GM23338 (cell line): ENCODE data around the gene SASH1. TPM values are rescaled to one million over a fixed set of nuclear protein-coding genes. Genes with fewer than 3 reads are reported as not detected.

ENCODE experiments used
- ATAC-seq: fragments of 200-7000 bp; cut with Tn5 transposase; 3 replicates; pipeline ENCODE4 v1.9.1; 2020
- DNase-seq: peaks from one replicate; pipeline ENCODE4 v3.0.0-alpha.2; 2015; ENCODE audit warnings: low spot score
- H2AFZ ChIP-seq: fragments of 200-600 bp; sonication (generic); 2 replicates; pipeline ENCODE4 v1.8.0; 2016; ENCODE audit warnings: antibody characterized with exemption, mild to moderate bottlenecking, moderate library complexity
- H3F3A ChIP-seq: fragments of 200-600 bp; sonication (generic); replicated peaks from 2 replicates; pipeline ENCODE4 v1.8.0; 2017; ENCODE audit warnings: antibody characterized with exemption, mixed run types, low read depth
- H3K27ac ChIP-seq: fragments of 200-600 bp; sonication (generic); 2 replicates; pipeline ENCODE4 v1.6.1; 2016; ENCODE audit warnings: low read depth
- H3K27me3 ChIP-seq: fragments of 200-600 bp; sonication (generic); 2 replicates; pipeline ENCODE4 v1.8.0; 2016; ENCODE audit warnings: mild to moderate bottlenecking, mixed run types, moderate library complexity; ENCODE audit not compliant: insufficient read depth
- H3K36me3 ChIP-seq: fragments of 200-600 bp; sonication (generic); 2 replicates; pipeline ENCODE4 v1.8.0; 2016; ENCODE audit warnings: mild to moderate bottlenecking; ENCODE audit not compliant: insufficient read depth
- H3K4me1 ChIP-seq: fragments of 200-600 bp; sonication (generic); 2 replicates; pipeline ENCODE4 v1.8.0; 2016; ENCODE audit warnings: mild to moderate bottlenecking, moderate library complexity; ENCODE audit not compliant: insufficient read depth
- H3K4me2 ChIP-seq: fragments of 200-600 bp; sonication (generic); 2 replicates; pipeline ENCODE4 v1.7.1; 2017; ENCODE audit warnings: mixed run types
- H3K4me3 ChIP-seq: fragments of 200-600 bp; sonication (generic); 2 replicates; pipeline ENCODE4 v1.6.1; 2016; ENCODE audit warnings: mixed run types
- H3K79me2 ChIP-seq: fragments of 200-600 bp; sonication (generic); replicated peaks from 2 replicates; pipeline ENCODE4 v1.8.0; 2017; ENCODE audit warnings: mild to moderate bottlenecking; ENCODE audit not compliant: insufficient read depth
- H3K9me2 ChIP-seq: fragments of 200-600 bp; sonication (generic); 2 replicates; pipeline ENCODE4 v1.8.0; 2017; ENCODE audit not compliant: insufficient read depth
- H4K20me1 ChIP-seq: fragments of 200-600 bp; sonication (generic); replicated peaks from 2 replicates; pipeline ENCODE4 v1.8.0; 2017; ENCODE audit warnings: mild to moderate bottlenecking; ENCODE audit not compliant: insufficient read depth
- H3K27ac Mint-ChIP-seq: 2 replicates; pipeline ENCODE4 v1.8.0; 2020; ENCODE audit warnings: inconsistent platforms, mild to moderate bottlenecking, moderate library complexity, mixed read lengths
- H3K27me3 Mint-ChIP-seq: 3 replicates; pipeline ENCODE4 v1.8.0; 2022; ENCODE audit warnings: low read depth, mild to moderate bottlenecking, moderate library complexity, mixed read lengths, inconsistent platforms; ENCODE audit not compliant: insufficient read depth, poor library complexity
- H3K36me3 Mint-ChIP-seq: 3 replicates; pipeline ENCODE4 v1.8.0; 2021; ENCODE audit warnings: low read depth, mild to moderate bottlenecking, inconsistent platforms, moderate library complexity, mixed read lengths
- H3K4me1 Mint-ChIP-seq: 3 replicates; pipeline ENCODE4 v1.8.0; 2020; ENCODE audit warnings: mild to moderate bottlenecking, inconsistent platforms, mixed read lengths
- H3K4me3 Mint-ChIP-seq: 3 replicates; pipeline ENCODE4 v1.8.0; 2021; ENCODE audit warnings: moderate library complexity, mild to moderate bottlenecking, inconsistent platforms, mixed read lengths
- H3K9me3 Mint-ChIP-seq: 3 replicates; pipeline ENCODE4 v1.8.0; 2020; ENCODE audit warnings: moderate library complexity, mild to moderate bottlenecking, inconsistent platforms, mixed read lengths
- CREB1 ChIP-seq: fragments of 250-450 bp; sonication (Bioruptor Pico); IDR thresholded peaks from 2 replicates; pipeline ENCODE4 v1.5.0; 2020; ENCODE audit warnings: low read depth, mild to moderate bottlenecking, moderate library complexity
- CTCF ChIP-seq, 2 experiments: fragments of 200-600 bp in 1 of 2; sonication (generic) in 1 of 2; conservative IDR thresholded peaks; 2 replicates each; pipeline versions ENCODE4 v1.5.1 to v1.6.1; 2016 to 2017; ENCODE audit warnings: antibody characterized with exemption in 2 of 2, low read depth in 2 of 2, mild to moderate bottlenecking in 2 of 2, moderate library complexity in 1 of 2
- EZH2 ChIP-seq: fragments of 200-600 bp; sonication (generic); IDR thresholded peaks from one replicate; pipeline ENCODE4 v1.8.0; 2017; ENCODE audit warnings: antibody characterized with exemption, mild to moderate bottlenecking, low read depth; ENCODE audit not compliant: unreplicated experiment
- EZH2phosphoT487 ChIP-seq: fragments of 200-600 bp; sonication (generic); IDR thresholded peaks from one replicate; pipeline ENCODE4 v1.8.1; 2018; ENCODE audit warnings: antibody characterized with exemption; ENCODE audit not compliant: unreplicated experiment
- JUNB ChIP-seq: IDR thresholded peaks from one replicate; pipeline ENCODE4 v1.6.1; 2016; ENCODE audit warnings: antibody characterized with exemption; ENCODE audit not compliant: unreplicated experiment
- NANOG ChIP-seq: IDR thresholded peaks from 2 replicates; pipeline ENCODE4 v1.6.1; 2016; ENCODE audit warnings: antibody characterized with exemption, borderline replicate concordance
- POLR2AphosphoS5 ChIP-seq: IDR thresholded peaks from 2 replicates; pipeline ENCODE4 v1.6.1; 2016; ENCODE audit warnings: antibody characterized with exemption, low read depth
- REST ChIP-seq: IDR thresholded peaks from one replicate; pipeline ENCODE4 v1.6.1; 2018; ENCODE audit warnings: antibody characterized with exemption; ENCODE audit not compliant: unreplicated experiment
- STAT1 ChIP-seq: IDR thresholded peaks from one replicate; pipeline ENCODE4 v1.6.1; 2016; ENCODE audit warnings: antibody characterized with exemption; ENCODE audit not compliant: unreplicated experiment
- ZNF331 ChIP-seq: fragments of 250-450 bp; sonication (Bioruptor Pico); IDR thresholded peaks from 2 replicates; pipeline ENCODE4 v1.5.0; 2020; ENCODE audit warnings: low read depth, mild to moderate bottlenecking, moderate library complexity
- ZNF462 ChIP-seq: fragments of 250-450 bp; sonication (Bioruptor Pico); IDR thresholded peaks from 2 replicates; pipeline ENCODE4 v1.5.0; 2020; ENCODE audit warnings: mild to moderate bottlenecking, moderate library complexity
- polyA plus RNA-seq: library from polyadenylated mRNA; unstranded; fragments of >200 nt; fragmentation: Nextera tagmentation; extraction: Ambion mirVana; gene quantifications from 2 replicates; pipeline ENCODE4 v1.2.1, GENCODE V29; 2016
- total RNA-seq: library from RNA; depleted of rRNA; stranded (reverse); fragments of >200 nt; shearing (Covaris generic); gene quantifications from 2 replicates; pipeline ENCODE4 v1.2.3, GENCODE V29; 2014
- TF ChIP-seq, protein P1 (sequence below): IDR thresholded peaks from 2 replicates; pipeline ENCODE4 v1.6.1; 2016; ENCODE audit warnings: antibody characterized with exemption

Gene SASH1
- total and polyA plus RNA-seq, 2 experiments from 2014 or later, result 8.2 to 30.2 TPM

DNA sequence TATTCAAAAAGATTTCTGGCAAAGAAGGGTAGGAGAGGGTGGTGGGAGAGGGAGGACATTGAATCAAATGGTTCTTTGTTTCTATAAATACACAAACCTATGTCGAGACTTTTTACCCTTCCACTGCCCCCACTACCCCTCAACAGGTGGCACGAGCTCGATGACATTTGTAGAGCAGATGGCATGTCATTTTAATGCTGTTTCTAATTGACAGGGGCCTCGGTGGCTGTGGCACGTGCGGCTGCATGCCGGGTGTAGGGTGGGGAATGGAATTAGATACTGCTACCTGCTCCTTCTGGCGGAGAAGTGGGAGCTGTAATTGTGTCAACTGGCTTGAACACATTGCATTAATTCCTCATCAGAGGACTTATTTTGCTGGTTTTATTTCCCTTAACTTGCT is 29.1 kb upstream of the SASH1 start (continued):
- TF ChIP-seq ZNF462 (CRISPR knock-in tag) (no peak), STAT1 (no peak)

DNA sequence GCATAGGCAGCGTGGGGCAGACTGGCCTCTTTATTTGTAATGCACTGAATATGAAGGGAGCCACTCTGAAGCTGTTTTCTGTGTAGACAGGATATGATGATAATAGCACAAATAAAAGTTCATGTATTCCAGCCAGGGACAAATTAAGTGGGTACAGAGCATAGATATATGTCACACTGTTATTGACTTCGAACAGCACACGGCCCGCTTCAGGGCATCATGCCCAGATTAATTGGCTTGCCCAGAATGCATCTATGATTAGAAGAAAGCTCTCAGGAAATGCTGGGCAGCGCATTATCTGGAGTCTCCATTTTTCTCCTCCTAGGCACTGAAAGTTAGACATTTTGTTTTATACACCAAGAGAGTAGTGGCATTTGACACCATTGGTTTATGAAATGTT is 26.3 kb upstream of the SASH1 start:
- ATAC-seq (no peak), DNase-seq (no peak)
- Histone ChIP-seq H3K4me2 (no peak overlapping the region), H3K36me3 (no peaks in the 10 kb centered on the region), H3F3A (no peaks in the 10 kb centered on the region), H3K9me2 (0 out of 2 replicates have a peak, but pooled peaks cover 3% of the 10 kb centered on the region), H2AFZ (no peak overlapping the region), H3K4me3 (no peak overlapping the region), H3K79me2 (no peaks in the 10 kb centered on the region), H3K4me1 (no peaks in the 10 kb centered on the region), H3K27ac (no peak overlapping the region), H3K27me3 (no peaks in the 10 kb centered on the region), H4K20me1 (no peaks in the 10 kb centered on the region)
- Mint-ChIP-seq H3K27ac (no peak overlapping the region), H3K4me1 (peaks cover 9% of the 10 kb centered on the region; the same call in 2 of the 3 replicates), H3K4me3 (no peak overlapping the region), H3K36me3 (no peaks in the 10 kb centered on the region), H3K9me3 (no peaks in the 10 kb centered on the region), H3K27me3 (no peaks in the 10 kb centered on the region)
- TF ChIP-seq ZNF331 (no peak), EZH2 (no peak), POLR2AphosphoS5 (no peak), STAT1 (no peak), CREB1 (CRISPR knock-in tag) (no peak), CTCF (conservative IDR thresholded peaks at IDR 0.05; ENCODE audit: low read depth in 2 of 2) (no peak), EZH2phosphoT487 (no peak), NANOG (no peak), JUNB (no peak), REST (no peak)
- TF ChIP-seq, protein P1, sequence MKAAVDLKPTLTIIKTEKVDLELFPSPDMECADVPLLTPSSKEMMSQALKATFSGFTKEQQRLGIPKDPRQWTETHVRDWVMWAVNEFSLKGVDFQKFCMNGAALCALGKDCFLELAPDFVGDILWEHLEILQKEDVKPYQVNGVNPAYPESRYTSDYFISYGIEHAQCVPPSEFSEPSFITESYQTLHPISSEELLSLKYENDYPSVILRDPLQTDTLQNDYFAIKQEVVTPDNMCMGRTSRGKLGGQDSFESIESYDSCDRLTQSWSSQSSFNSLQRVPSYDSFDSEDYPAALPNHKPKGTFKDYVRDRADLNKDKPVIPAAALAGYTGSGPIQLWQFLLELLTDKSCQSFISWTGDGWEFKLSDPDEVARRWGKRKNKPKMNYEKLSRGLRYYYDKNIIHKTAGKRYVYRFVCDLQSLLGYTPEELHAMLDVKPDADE, result no peak
